NCI-H1436 treated with DMSO at 0.1 percent for 48 hours (cell line): ENCODE measurements around the gene LRRC59.
"Not testable (repeated sequence)": the region's sequence is repeated elsewhere in the genome, so short reads cannot be mapped to it uniquely, and the experiment has no call there.

ENCODE experiments used
- DNase-seq: peaks from one replicate; lab custom pipeline; 2025; lab: John Stamatoyannopoulos, UW

Gene LRRC59

DNA sequence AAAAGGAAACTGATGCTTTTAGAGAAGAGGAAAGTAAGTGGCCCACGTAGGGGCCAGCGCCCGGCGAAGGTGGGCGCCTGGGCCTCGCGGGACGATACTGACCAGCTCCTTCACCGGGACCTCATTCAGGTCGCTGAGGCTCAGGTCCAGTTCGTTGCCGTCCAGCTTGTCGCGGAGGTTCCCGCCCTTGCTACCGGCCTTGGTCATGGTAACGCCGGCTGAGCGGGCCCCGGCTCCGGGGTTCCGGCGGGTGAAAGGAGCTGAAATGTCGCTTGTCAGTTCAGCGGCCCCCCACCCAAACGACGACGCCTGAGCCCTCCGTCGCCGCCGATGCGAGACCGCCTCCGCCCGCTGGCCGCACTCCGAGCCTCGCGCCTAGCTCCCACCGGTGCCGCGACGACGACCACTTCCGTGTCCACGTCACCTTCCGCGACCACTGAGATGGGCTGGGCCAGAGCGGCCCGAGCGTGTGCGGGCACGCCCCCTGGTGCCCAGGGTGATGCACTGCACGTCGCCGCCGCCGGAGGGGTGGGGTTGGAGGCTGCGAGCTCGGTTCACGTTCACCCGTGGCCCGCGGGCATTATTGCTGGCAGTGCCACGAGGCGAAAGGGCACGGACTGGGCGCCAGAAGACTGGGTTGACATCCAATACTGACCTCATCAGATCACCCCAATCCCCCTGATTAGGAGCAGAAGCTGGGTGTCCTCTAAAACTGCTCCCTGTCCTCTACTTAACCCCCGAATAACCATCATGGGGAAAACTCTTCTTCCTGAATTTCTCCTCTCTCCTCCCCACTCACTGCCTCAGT, at the start of gene LRRC59:
LRRC59 (minus strand) TSS at position 413 of the 808 bp plus-strand sequence; CDS start at position 207, 206 bp downstream.
- peak; percentile 30 for DNase-seq

- DNase-seq, result no peak
Measured at GRCh38 chr17:50445730-50446325, 48.5 kb upstream of the LRRC59 start.

- DNase-seq, result no peak
Measured at GRCh38 chr17:50444841-50445715, 47.8 kb upstream of the LRRC59 start.

GRCh38 chr17:50443505-50443974, 46.2 kb upstream of the LRRC59 start:
- no peak for DNase-seq

DNA sequence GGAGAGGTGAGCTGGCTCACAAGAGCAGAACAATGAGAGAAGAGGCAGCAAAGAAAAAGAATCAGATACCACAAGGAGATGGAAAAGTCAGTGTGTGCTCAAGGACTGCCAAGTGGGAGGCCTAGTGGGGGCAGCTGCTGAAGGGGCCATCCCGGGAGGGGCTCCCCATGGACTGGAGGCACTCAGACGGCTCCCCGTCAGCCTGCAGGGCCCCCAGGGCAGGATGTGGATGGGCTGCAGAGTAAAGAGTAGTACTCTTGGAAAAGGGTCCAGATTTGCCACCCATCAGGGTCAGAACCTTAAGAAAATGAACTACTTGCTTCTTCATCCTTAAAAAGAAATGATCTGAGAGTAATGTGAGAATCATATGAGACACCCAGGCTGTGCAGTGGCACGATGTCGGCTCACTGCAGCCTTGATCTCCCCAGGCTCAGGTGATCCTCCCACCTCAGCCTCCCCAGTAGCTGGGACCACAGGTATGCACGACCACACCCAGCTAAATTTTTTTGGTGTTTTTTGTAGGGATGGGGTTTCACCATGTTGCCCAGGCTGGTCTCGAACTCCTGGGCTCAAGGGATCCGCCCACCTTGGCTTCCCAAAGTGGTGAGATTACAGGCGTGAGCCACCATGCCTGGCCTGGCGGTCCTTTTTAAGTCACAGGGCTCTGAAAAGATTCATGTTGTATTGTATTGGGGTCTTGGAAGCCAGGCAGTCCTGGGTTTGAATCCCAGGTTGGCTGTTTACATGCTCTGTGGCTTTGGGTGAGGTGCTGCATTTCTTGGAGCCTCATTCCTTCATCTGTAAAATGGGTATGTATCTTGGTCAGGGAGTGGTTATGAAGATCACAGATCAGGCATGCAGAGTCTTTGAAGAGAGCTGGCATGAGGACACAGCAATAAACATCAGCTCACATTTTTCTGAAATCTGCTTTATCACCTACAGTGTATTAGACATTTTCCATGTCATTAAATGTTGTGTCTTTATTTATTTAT, 43.8 kb upstream of the LRRC59 start:
- no peak for DNase-seq

DNA sequence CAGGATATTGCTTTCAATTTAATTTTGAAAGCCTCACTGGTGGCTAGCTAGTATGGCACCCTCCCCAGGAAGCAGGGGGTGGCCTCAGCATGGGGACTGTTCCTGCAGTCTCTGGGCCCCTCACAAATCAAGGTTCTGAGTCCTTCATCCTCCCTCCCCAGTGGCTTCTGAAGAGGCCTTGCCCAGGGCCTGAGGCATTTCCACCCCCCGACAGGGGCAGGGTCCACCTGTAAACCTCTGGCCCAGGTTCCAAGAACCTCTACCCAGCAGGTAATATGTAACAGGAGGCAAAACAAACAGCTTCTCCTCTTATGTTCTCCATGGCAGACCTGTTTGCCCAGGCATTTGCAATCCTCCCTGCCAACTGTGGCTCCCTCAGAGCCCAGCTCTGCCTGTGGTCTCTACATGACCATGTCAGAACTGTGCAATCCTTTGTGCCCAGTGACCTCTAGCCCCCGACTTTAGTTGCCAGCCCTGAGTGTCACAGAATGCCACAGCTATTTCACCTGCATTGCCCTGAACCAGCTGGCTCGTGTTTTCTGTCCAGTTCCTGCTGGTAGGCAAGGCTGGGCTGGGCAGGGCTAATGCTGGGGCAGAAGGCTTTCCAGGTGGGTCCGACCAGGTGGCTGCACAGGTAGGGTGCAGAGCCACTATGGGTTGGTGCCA, 43.0 kb upstream of the LRRC59 start:
- no peak for DNase-seq

DNA sequence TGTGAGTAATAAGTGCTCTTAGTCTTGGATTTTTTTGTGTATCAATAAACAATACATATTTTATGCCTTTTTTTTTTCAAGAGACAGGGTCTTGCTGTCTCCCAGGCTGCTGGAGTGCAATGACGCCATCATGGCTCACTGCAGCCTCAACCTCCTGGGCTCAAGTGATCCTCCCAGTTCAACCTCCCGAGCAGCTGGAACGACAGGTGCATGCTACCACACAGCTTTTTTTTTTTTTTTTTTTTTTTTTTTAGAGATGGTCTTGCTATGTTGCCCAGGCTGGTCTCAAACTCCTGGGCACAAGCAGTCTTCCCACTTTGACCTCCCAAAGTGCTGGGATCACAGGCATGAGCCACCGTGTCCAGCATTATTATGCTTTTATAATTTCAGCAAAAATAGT, 41.7 kb upstream of the LRRC59 start:
- no peak for DNase-seq

GRCh38 chr17:50437409-50437808, 40.1 kb upstream of the LRRC59 start:
- no peak for DNase-seq

- no peak for DNase-seq
Measured at GRCh38 chr17:50432125-50432762, 34.9 kb upstream of the LRRC59 start.

DNA sequence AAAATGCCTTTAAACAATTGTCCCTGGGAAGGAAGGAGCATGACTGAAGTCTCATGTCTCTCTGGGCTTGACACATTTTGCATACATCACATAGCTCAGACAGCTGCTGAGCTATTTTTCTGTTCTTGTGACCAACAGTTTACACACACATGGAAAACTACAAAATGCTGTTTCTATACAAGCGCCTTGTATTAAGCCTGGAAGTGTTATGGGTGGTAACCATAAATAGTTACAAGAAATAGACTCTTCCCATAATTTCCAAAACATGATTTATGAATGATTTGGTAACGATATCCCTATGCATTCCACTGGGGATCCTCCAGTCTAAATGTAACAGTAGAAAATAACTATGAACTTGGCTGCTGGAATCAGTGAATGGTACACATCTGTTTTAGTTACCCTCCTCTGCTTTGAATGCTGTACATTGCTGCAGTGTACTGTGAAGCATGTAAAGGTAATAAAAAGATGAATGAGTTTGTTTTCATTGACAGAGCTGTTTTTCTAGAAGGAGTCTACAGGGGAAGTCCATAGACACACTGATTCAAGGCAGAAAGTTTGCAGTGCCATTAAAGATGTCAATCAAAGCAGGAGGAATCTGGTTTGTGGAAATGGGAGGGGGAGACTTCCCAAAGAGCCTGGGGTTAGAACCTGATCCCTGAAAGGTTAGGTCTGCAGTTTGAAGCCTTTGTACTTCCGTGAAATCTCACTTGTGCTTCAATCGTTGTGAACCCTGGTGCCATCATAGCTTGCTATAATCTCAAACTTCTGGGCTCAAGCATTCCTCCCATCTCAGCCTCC, 33.7 kb upstream of the LRRC59 start:
- no peak for DNase-seq

- no peak for DNase-seq
Measured at GRCh38 chr17:50429793-50430192, 32.5 kb upstream of the LRRC59 start.

- no peak for DNase-seq
Measured at GRCh38 chr17:50428831-50429424, 31.6 kb upstream of the LRRC59 start.

DNA sequence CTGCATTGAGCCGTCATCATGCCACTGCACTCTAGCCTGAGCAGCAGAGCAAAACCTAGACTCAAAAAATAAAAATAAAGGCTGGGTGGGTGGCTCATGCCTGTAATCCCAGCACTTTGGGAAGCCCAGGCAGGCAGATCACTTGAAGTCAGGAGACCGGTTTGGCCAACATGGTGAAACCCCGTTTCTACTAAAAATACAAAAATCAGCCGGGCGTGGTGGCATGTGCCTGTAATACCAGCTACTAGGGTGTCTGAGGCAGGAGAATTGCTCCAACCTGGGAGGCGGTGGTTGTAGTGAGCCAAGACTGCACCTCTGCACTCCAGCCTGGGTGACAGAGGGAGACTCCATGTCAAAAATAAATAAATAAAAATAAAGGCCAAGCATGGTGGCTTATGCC, 30.8 kb upstream of the LRRC59 start:
- not testable (repeated sequence) for DNase-seq

GRCh38 chr17:50426814-50427787, 29.8 kb upstream of the LRRC59 start:
- DNase-seq, result no peak

GRCh38 chr17:50426472-50426782, 29.1 kb upstream of the LRRC59 start:
- DNase-seq, result no peak

- DNase-seq, result no peak
Measured at GRCh38 chr17:50425682-50426471, 28.6 kb upstream of the LRRC59 start, which contains the start of gene ACSF2. Gene ACSF2, plus strand, starts transcription at chr17:50426218. Its CDS starts 44 bp downstream, at chr17:50426262.
